ENCODE results near the gene FADS1. TPM values are rescaled to one million over a fixed set of nuclear protein-coding genes. Genes with fewer than 3 reads are reported as not detected.

FADS1 gene
- total and polyA plus RNA-seq, 7 donors, result 8.6 to 93.2 (median 17.2) TPM

DNA sequence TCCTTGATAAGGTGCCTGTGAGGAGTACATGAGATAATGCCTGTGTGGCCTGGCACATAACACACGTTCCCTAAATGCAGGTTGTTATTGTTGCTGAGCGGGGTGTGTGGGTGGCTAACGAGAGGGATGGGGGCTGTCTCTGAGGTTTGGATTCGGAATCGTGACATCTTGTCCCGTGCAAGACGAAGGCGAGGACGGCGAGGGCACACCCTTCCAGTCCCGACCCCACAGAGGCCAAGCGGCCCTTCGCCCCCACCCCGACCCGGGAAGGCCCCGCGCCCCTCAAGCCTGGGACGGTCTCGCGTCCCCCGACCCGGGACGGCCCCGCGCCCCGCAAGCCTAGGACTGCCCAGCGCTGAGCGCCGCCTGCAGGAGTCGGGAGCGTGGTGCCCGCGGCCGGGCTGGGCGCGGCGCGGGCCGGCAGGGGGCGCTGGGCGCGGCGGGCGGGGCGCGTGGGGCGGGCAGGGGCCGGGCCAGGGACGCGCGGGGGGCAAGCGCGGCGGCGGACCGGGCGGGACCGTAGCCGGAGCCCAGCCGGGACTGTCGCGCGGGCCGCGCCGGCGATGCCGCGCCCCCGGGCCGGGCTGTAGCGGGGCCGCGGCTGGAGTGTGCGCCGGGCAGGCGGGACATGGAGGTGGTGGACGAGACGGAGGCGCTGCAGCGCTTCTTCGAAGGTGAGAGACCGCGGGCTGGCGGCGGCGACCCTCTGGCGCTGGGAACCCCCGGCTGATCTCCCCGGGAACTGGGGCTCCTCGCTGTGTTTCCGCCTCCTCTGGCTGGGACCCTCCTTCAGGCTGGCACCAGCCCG, 64.5 kb downstream of the FADS1 start, which contains the start of gene MYRF:
Gene MYRF, plus strand, starts transcription at position 520 of the 808 bp plus-strand sequence. Its CDS starts 109 bp downstream, at position 629.
- Histone ChIP-seq H3K4me1 (peaks cover 6% of the 10 kb centered on the region), H3K9me3 (no peaks in the 10 kb centered on the region), H3K27ac (no peak within 1 kb of the TSS), H3K27me3 (ENCODE audit: insufficient read depth in 3 of 3, low read length in 2 of 3) (peaks cover 0 to 9% (median 3%) of the 10 kb centered on the region in 3 donors), H3K4me3 (peak within 1 kb of the TSS; percentile 55), H3K36me3 (ENCODE audit: insufficient read depth in 1 of 2, low read depth in 1 of 2) (no peaks in the 10 kb centered on the region)
- ATAC-seq (peak; percentile 56 to 76 (median 62)), DNase-seq (peak; percentile 67 to 71)
- intact Hi-C loops (cut with DNase I), result no loop called here
- WGBS, 3 donors, result 2 to 4% (median 4%) methylated on average over 40 to 93 of the region's 93 CpGs
- TF ChIP-seq, protein P1, sequence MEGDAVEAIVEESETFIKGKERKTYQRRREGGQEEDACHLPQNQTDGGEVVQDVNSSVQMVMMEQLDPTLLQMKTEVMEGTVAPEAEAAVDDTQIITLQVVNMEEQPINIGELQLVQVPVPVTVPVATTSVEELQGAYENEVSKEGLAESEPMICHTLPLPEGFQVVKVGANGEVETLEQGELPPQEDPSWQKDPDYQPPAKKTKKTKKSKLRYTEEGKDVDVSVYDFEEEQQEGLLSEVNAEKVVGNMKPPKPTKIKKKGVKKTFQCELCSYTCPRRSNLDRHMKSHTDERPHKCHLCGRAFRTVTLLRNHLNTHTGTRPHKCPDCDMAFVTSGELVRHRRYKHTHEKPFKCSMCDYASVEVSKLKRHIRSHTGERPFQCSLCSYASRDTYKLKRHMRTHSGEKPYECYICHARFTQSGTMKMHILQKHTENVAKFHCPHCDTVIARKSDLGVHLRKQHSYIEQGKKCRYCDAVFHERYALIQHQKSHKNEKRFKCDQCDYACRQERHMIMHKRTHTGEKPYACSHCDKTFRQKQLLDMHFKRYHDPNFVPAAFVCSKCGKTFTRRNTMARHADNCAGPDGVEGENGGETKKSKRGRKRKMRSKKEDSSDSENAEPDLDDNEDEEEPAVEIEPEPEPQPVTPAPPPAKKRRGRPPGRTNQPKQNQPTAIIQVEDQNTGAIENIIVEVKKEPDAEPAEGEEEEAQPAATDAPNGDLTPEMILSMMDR (IDR thresholded peaks at IDR 0.05), result peak; percentile 34

DNA sequence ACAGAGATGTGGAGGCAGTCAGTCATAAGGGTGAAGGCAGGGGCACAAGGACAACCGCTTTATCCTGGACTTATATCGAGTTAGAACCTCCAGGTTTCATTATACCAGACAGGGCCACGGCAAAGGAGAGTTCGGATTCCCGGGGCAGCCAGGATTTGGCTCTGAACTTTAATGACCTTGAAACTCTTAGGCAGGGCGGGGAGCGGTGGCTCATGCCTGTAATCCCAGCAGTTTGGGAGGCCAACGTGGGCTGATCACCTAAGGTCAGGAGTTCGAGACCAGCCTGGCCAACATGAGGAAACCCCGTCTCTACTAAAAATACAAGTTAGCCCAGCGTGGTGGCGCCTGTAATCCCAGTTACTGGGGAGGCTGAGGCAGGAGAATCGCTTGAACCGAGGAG, 65.4 kb downstream of the FADS1 start:
- DNase-seq (no peak), ATAC-seq (no peak)
- intact Hi-C loops (cut with DNase I), result no loop called here
- Histone ChIP-seq H3K27ac (no peak overlapping the region), H3K9me3 (no peaks in the 10 kb centered on the region), H3K4me3 (no peak overlapping the region), H3K36me3 (ENCODE audit: insufficient read depth in 1 of 2, low read depth in 1 of 2) (no peaks in the 10 kb centered on the region), H3K4me1 (peaks cover 6% of the 10 kb centered on the region), H3K27me3 (ENCODE audit: insufficient read depth in 3 of 3, low read length in 2 of 3) (peaks cover 0 to 9% (median 2%) of the 10 kb centered on the region in 3 donors)
- WGBS, 3 donors, result 82 to 90% (median 83%) methylated on average over 14 of the region's 14 CpGs
- TF ChIP-seq, protein P1 (IDR thresholded peaks at IDR 0.05), result no peak

- DNase-seq (no peak), ATAC-seq (no peak)
- WGBS, 3 donors, result 97 to 99% (median 98%) methylated on average over 5 of the region's 5 CpGs
- Histone ChIP-seq H3K27me3 (ENCODE audit: insufficient read depth in 3 of 3, low read length in 2 of 3) (peaks cover 0 to 9% (median 2%) of the 10 kb centered on the region in 3 donors), H3K4me1 (peaks cover 6% of the 10 kb centered on the region), H3K4me3 (no peak overlapping the region), H3K36me3 (ENCODE audit: insufficient read depth in 1 of 2, low read depth in 1 of 2) (no peaks in the 10 kb centered on the region), H3K9me3 (no peaks in the 10 kb centered on the region), H3K27ac (no peak overlapping the region)
- intact Hi-C loops (cut with DNase I), result no loop called here
- TF ChIP-seq, protein P1 (IDR thresholded peaks at IDR 0.05), result no peak
Observed at GRCh38 chr11:61750631-61751273, 66.1 kb downstream of the FADS1 start.

Other genes starting within 250 kb of the FADS1 start
- 1 to 10 TPM; 1.9 to 2.8 (median 2.1) TPM for gene SYT7, start 235.9 kb downstream of the FADS1 start, total RNA-seq
- 1 to 10 TPM in 2 of 3 donors, under 1 TPM in 1; 0.96 to 3.5 (median 1.4) TPM for gene SYT7, start 235.9 kb downstream of the FADS1 start, polyA plus RNA-seq
- 1 to 10 TPM; 1.9 to 5.1 (median 3.3) TPM for gene DAGLA, start 136.6 kb downstream of the FADS1 start, total RNA-seq
- gene DAGLA, start 136.6 kb downstream of the FADS1 start, polyA plus RNA-seq, result 1 to 10 TPM in 2 of 3 donors, under 1 TPM in 1; 0.57 to 2.1 (median 1.7) TPM
- gene MYRF, start 64.4 kb downstream of the FADS1 start, total RNA-seq, result under 1 TPM in 3 of 4 donors, not detected in 1; 0.15 to 0.24 (median 0.24) TPM
- gene MYRF, start 64.4 kb downstream of the FADS1 start, polyA plus RNA-seq, result under 1 TPM; 0.01 to 0.08 (median 0.08) TPM
- 10 to 100 TPM; 76.0 to 93.2 (median 80.9) TPM for gene TMEM258, start 24.4 kb downstream of the FADS1 start, total RNA-seq
- gene TMEM258, start 24.4 kb downstream of the FADS1 start, polyA plus RNA-seq, result 100 to 1,000 TPM; 152 to 177 (median 159) TPM
- 10 to 100 TPM in 2 of 4 donors, 1 to 10 TPM in 2; 5.7 to 10.5 (median 8.5) TPM for gene FEN1, start 24.1 kb downstream of the FADS1 start, total RNA-seq
- gene FEN1, start 24.1 kb downstream of the FADS1 start, polyA plus RNA-seq, result 10 to 100 TPM; 10.3 to 30.3 (median 17.1) TPM
- 1 to 10 TPM; 3.3 to 8.4 (median 6.0) TPM for gene FADS2, start 11.3 kb upstream of the FADS1 start, total RNA-seq
- 1 to 10 TPM; 2.2 to 5.5 (median 3.6) TPM for gene FADS2, start 11.3 kb upstream of the FADS1 start, polyA plus RNA-seq
- gene FADS3, start 74.5 kb upstream of the FADS1 start, total RNA-seq, result 100 to 1,000 TPM in 1 of 4 donors, 10 to 100 TPM in 3; 49.3 to 247 (median 57.9) TPM
- 100 to 1,000 TPM in 1 of 3 donors, 10 to 100 TPM in 2; 26.5 to 392 (median 50.9) TPM for gene FADS3, start 74.5 kb upstream of the FADS1 start, polyA plus RNA-seq
- 1 to 10 TPM; 4.9 to 5.9 (median 4.9) TPM for gene RAB3IL1, start 100.6 kb upstream of the FADS1 start, total RNA-seq
- 1 to 10 TPM; 1.7 to 5.1 (median 3.5) TPM for gene RAB3IL1, start 100.6 kb upstream of the FADS1 start, polyA plus RNA-seq
- gene BEST1, start 133.3 kb upstream of the FADS1 start, total RNA-seq, result 1 to 10 TPM in 2 of 4 donors, under 1 TPM in 2; 0.81 to 2.1 (median 1.2) TPM
- 1 to 10 TPM; 1.3 to 9.8 (median 1.5) TPM for gene BEST1, start 133.3 kb upstream of the FADS1 start, polyA plus RNA-seq
- 1,000 to 10,000 TPM; 2,269 to 5,499 (median 3,297) TPM for gene FTH1, start 150.6 kb upstream of the FADS1 start, total RNA-seq
- gene FTH1, start 150.6 kb upstream of the FADS1 start, polyA plus RNA-seq, result over 10,000 TPM in 1 of 3 donors, 1,000 to 10,000 TPM in 2; 2,316 to 16,176 (median 3,132) TPM

All from psoas muscle (tissue), 8 donors.